22Rv1 (cell line): Measurements from ENCODE around the gene CRABP1.
A peak's percentile ranks its signal among the peaks of the same experiment; 100 is the strongest.

ENCODE experiments used
- H3K27ac ChIP-seq: fragments of 450-650 bp; 2 replicates; pipeline ENCODE4 v1.5.1; 2017
- ZFX ChIP-seq: fragments of 450-650 bp; IDR thresholded peaks from 2 replicates; pipeline ENCODE4 v1.6.1; 2017; ENCODE audit warnings: antibody characterized with exemption, borderline replicate concordance
- TF ChIP-seq, protein P1 (sequence below): fragments of 450-650 bp; IDR thresholded peaks from 2 replicates; pipeline ENCODE4 v1.5.1; 2017; ENCODE audit warnings: mild to moderate bottlenecking

Gene CRABP1

GRCh38 chr15:78317145-78317836, 22.9 kb upstream of the CRABP1 start:
- TF ChIP-seq, protein P1, sequence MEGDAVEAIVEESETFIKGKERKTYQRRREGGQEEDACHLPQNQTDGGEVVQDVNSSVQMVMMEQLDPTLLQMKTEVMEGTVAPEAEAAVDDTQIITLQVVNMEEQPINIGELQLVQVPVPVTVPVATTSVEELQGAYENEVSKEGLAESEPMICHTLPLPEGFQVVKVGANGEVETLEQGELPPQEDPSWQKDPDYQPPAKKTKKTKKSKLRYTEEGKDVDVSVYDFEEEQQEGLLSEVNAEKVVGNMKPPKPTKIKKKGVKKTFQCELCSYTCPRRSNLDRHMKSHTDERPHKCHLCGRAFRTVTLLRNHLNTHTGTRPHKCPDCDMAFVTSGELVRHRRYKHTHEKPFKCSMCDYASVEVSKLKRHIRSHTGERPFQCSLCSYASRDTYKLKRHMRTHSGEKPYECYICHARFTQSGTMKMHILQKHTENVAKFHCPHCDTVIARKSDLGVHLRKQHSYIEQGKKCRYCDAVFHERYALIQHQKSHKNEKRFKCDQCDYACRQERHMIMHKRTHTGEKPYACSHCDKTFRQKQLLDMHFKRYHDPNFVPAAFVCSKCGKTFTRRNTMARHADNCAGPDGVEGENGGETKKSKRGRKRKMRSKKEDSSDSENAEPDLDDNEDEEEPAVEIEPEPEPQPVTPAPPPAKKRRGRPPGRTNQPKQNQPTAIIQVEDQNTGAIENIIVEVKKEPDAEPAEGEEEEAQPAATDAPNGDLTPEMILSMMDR: peak; percentile 50
- no peak for TF ChIP-seq ZFX
- no peak overlapping the region for H3K27ac ChIP-seq

GRCh38 chr15:78319588-78319987, 20.6 kb upstream of the CRABP1 start:
- no peak overlapping the region for H3K27ac ChIP-seq
- TF ChIP-seq ZFX: no peak
- TF ChIP-seq, protein P1: no peak

DNA sequence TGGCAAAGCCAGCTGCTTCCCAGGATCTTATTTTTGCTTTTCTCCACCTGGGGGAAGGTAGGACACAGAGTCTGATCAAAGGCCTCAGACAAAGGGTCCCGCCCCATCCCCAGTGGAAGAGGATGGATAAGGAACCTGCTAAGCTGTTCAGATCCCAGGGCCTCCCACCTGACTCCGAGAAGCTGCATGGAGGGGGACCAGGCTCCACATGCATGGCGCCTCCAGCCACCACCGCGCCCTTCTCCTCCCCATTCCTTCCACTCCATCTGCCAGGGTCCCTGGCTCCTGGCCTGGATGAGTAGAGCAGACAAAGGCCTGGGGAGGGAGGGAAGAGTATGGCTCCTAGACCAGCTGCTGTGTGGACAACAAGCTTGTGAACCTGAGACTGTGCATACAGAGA, 20.0 kb upstream of the CRABP1 start:
- no peak overlapping the region for H3K27ac ChIP-seq
- no peak for TF ChIP-seq ZFX
- TF ChIP-seq, protein P1: no peak

DNA sequence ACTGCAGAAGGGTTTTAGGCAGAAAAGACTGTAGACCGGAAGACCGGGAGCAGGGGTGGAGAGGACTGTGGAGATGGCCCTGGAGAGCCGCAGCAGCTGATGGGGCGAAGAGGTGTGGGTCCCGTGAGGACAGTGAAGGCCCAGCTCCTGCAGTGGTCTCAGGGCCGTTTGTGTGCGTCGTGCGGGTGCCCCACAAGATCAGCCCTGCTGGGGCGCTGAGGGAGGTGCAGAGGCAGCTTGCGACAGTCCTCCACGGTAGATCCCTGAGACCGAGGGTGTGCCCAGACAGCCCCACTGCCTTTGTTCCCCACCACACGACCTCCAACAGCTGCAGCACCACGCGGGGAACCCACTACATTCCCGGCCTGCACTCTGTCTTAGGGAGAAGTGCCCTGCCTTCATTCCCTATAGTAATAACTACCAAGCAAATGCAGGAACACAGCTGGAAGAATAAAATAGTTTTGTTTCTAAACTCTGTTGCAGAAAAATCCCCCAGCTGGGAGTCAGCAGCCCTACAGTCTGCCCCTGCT, 19.0 kb upstream of the CRABP1 start:
- TF ChIP-seq, protein P1: no peak
- TF ChIP-seq ZFX: no peak
- no peak overlapping the region for H3K27ac ChIP-seq

GRCh38 chr15:78321786-78322185, 18.4 kb upstream of the CRABP1 start:
- TF ChIP-seq, protein P1: no peak
- no peak for TF ChIP-seq ZFX
- no peak overlapping the region for H3K27ac ChIP-seq

GRCh38 chr15:78322243-78322642, 17.9 kb upstream of the CRABP1 start:
- no peak overlapping the region for H3K27ac ChIP-seq
- TF ChIP-seq ZFX: no peak
- TF ChIP-seq, protein P1: no peak

- no peak overlapping the region for H3K27ac ChIP-seq
- no peak for TF ChIP-seq ZFX
- TF ChIP-seq, protein P1: no peak
Measured at GRCh38 chr15:78322724-78323521, 17.2 kb upstream of the CRABP1 start.
